ENCODE results near the gene UBE2L3. TPM values are rescaled to one million over a fixed set of nuclear protein-coding genes. Genes with fewer than 3 reads are reported as not detected.
"Not testable (repeated sequence)": the region's sequence is repeated elsewhere in the genome, so short reads cannot be mapped to it uniquely, and the experiment has no call there.

Gene UBE2L3
- total and polyA plus RNA-seq, 2 experiments from 2014 or later = 86.3 to 136 TPM

DNA sequence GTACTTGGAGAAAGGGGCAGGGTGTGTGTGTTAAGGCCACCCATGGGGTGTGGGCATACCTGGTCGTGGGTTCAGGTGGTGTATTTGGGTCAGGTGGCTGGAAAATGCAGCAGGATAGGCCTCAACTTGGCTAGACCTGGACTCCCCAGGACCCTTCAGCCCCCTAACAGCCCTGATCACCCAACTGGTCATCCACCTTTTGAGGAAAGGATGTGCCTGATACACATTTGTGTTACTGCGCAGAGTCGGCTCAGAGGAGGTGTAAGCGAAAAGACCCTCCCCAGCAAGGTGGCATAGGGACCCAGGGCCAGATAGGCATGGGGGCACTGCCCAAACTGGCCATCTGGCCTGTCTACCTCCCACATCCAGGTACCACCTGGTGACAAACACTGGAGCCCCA lies 16.2 kb upstream of the UBE2L3 start, which contains the start of gene RIMBP3C:
Gene RIMBP3C (minus strand): TSS at position 101 of the 400 bp plus-strand sequence. CDS start 485 bp downstream, outside the sequence.
- not testable (repeated sequence) for H3K36me3 Mint-ChIP-seq (ENCODE audit: low read depth)

GRCh38 chr22:21559345-21560125 lies 8.0 kb upstream of the UBE2L3 start:
- not testable (repeated sequence) for H3K4me3 Mint-ChIP-seq; H3K36me3 Mint-ChIP-seq (ENCODE audit: low read depth); H3K4me1 Mint-ChIP-seq; H3K9me2 ChIP-seq (ENCODE audit: insufficient read depth); H3K27ac Mint-ChIP-seq; H3K79me2 ChIP-seq (replicated peaks; ENCODE audit: insufficient read depth); H4K20me1 ChIP-seq (replicated peaks; ENCODE audit: insufficient read depth); H2AFZ ChIP-seq; H3K4me1 ChIP-seq (ENCODE audit: insufficient read depth); H3K4me2 ChIP-seq; DNase-seq (ENCODE audit: low spot score); H3K9me3 Mint-ChIP-seq; H3K36me3 ChIP-seq (ENCODE audit: insufficient read depth); H3K27me3 ChIP-seq (ENCODE audit: insufficient read depth); H3K27me3 Mint-ChIP-seq (ENCODE audit: insufficient read depth, low read depth, poor library complexity); H3F3A ChIP-seq (replicated peaks; ENCODE audit: low read depth); H3K27ac ChIP-seq (ENCODE audit: low read depth); H3K4me3 ChIP-seq
- ATAC-seq = peak; percentile 87

More for the DNA sequence above, 16.2 kb upstream of the UBE2L3 start, which contains the start of gene RIMBP3C:
- not testable (repeated sequence) for H3K4me1 Mint-ChIP-seq; H3K4me2 ChIP-seq; H2AFZ ChIP-seq; H3K36me3 ChIP-seq (ENCODE audit: insufficient read depth); H4K20me1 ChIP-seq (replicated peaks; ENCODE audit: insufficient read depth); H3K27me3 Mint-ChIP-seq (ENCODE audit: insufficient read depth, low read depth, poor library complexity); H3K4me1 ChIP-seq (ENCODE audit: insufficient read depth); H3K27ac ChIP-seq (ENCODE audit: low read depth); H3K4me3 ChIP-seq; H3K79me2 ChIP-seq (replicated peaks; ENCODE audit: insufficient read depth); H3K9me2 ChIP-seq (ENCODE audit: insufficient read depth); H3F3A ChIP-seq (replicated peaks; ENCODE audit: low read depth); DNase-seq (ENCODE audit: low spot score); H3K4me3 Mint-ChIP-seq; H3K9me3 Mint-ChIP-seq; H3K27ac Mint-ChIP-seq; H3K27me3 ChIP-seq (ENCODE audit: insufficient read depth); ATAC-seq

- H3K4me3 Mint-ChIP-seq; H3K4me1 ChIP-seq (ENCODE audit: insufficient read depth); H3K27ac Mint-ChIP-seq; DNase-seq (ENCODE audit: low spot score); H3K9me3 Mint-ChIP-seq; H3K27me3 Mint-ChIP-seq (ENCODE audit: insufficient read depth, low read depth, poor library complexity); H4K20me1 ChIP-seq (replicated peaks; ENCODE audit: insufficient read depth); H3K9me2 ChIP-seq (ENCODE audit: insufficient read depth); H3K27me3 ChIP-seq (ENCODE audit: insufficient read depth); ATAC-seq; H3K4me2 ChIP-seq; H3K79me2 ChIP-seq (replicated peaks; ENCODE audit: insufficient read depth); H3K4me1 Mint-ChIP-seq; H2AFZ ChIP-seq; H3K4me3 ChIP-seq; H3F3A ChIP-seq (replicated peaks; ENCODE audit: low read depth); H3K27ac ChIP-seq (ENCODE audit: low read depth); H3K36me3 ChIP-seq (ENCODE audit: insufficient read depth); H3K36me3 Mint-ChIP-seq (ENCODE audit: low read depth): not testable (repeated sequence)
These were observed 6.9 kb upstream of the UBE2L3 start for GRCh38 chr22:21560657-21561056.

DNA sequence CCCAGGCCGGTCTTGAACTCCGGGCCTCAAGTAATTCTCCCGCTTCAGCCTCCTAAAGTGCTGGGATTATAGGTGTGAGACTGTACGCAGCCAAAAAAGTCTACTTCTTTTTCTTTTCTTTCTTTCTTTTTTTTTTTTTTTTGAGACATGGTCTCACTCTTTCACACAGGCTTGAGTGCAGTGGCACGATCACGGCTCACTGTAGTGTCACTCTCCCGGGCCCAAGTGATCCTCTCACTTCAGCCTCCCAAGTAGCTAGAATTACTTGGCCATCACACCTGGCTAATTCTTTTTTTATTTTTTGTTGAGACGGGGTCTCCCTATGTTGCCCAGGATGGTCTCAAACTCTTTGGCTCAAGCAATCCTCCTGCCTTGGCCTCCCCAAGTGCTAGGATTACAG lies 3.6 kb upstream of the UBE2L3 start:
- Mint-ChIP-seq H3K36me3 (ENCODE audit: low read depth) (no peaks in the 10 kb centered on the region), H3K27ac (no peak overlapping the region), H3K9me3 (no peaks in the 10 kb centered on the region; the same call in 2 of the 3 replicates), H3K4me1 (peaks cover 5% of the 10 kb centered on the region; the same call in 1 of the 3 replicates), H3K4me3 (no peak overlapping the region), H3K27me3 (ENCODE audit: insufficient read depth, low read depth, poor library complexity) (peaks cover 9% of the 10 kb centered on the region)
- no peak overlapping the region for H3K27ac ChIP-seq (ENCODE audit: low read depth)
- DNase-seq (ENCODE audit: low spot score) = no peak
- H3K4me3 ChIP-seq = no peak overlapping the region
- no peak overlapping the region for H3K4me2 ChIP-seq
- no peaks in the 10 kb centered on the region for H3K36me3 ChIP-seq (ENCODE audit: insufficient read depth)
- H3K27me3 ChIP-seq (ENCODE audit: insufficient read depth) = no peaks in the 10 kb centered on the region
- H2AFZ ChIP-seq = no peak overlapping the region
- H4K20me1 ChIP-seq (replicated peaks; ENCODE audit: insufficient read depth) = peaks cover 6% of the 10 kb centered on the region; the same call in 1 of the 2 replicates
- no peaks in the 10 kb centered on the region for H3K9me2 ChIP-seq (ENCODE audit: insufficient read depth)
- 0 out of 2 replicates have a peak, but pooled peaks cover 3% of the 10 kb centered on the region for H3F3A ChIP-seq (replicated peaks; ENCODE audit: low read depth)
- peaks cover 1% of the 10 kb centered on the region for H3K4me1 ChIP-seq (ENCODE audit: insufficient read depth)
- ATAC-seq = no peak
- no peak for TF ChIP-seq REST (IDR thresholded peaks at IDR 0.05; ENCODE audit: unreplicated experiment)
- TF ChIP-seq NANOG (IDR thresholded peaks at IDR 0.05; ENCODE audit: borderline replicate concordance) = no peak
- TF ChIP-seq EZH2phosphoT487 (IDR thresholded peaks at IDR 0.05; ENCODE audit: unreplicated experiment) = no peak
- TF ChIP-seq STAT1 (IDR thresholded peaks at IDR 0.05; ENCODE audit: unreplicated experiment) = no peak
- no peak for TF ChIP-seq POLR2AphosphoS5 (IDR thresholded peaks at IDR 0.05; ENCODE audit: low read depth)
- no peak for TF ChIP-seq CREB1 (CRISPR knock-in tag; IDR thresholded peaks at IDR 0.05; ENCODE audit: low read depth)
- no peak for TF ChIP-seq EZH2 (IDR thresholded peaks at IDR 0.05; ENCODE audit: low read depth, unreplicated experiment)
- TF ChIP-seq, protein P1, sequence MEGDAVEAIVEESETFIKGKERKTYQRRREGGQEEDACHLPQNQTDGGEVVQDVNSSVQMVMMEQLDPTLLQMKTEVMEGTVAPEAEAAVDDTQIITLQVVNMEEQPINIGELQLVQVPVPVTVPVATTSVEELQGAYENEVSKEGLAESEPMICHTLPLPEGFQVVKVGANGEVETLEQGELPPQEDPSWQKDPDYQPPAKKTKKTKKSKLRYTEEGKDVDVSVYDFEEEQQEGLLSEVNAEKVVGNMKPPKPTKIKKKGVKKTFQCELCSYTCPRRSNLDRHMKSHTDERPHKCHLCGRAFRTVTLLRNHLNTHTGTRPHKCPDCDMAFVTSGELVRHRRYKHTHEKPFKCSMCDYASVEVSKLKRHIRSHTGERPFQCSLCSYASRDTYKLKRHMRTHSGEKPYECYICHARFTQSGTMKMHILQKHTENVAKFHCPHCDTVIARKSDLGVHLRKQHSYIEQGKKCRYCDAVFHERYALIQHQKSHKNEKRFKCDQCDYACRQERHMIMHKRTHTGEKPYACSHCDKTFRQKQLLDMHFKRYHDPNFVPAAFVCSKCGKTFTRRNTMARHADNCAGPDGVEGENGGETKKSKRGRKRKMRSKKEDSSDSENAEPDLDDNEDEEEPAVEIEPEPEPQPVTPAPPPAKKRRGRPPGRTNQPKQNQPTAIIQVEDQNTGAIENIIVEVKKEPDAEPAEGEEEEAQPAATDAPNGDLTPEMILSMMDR (conservative IDR thresholded peaks at IDR 0.05; ENCODE audit: low read depth in 2 of 2) = no peak
- no peak for TF ChIP-seq JUNB (IDR thresholded peaks at IDR 0.05; ENCODE audit: unreplicated experiment)
- peaks cover 13% of the 10 kb centered on the region for H3K79me2 ChIP-seq (replicated peaks; ENCODE audit: insufficient read depth)
